Measurements from ENCODE around the gene SLC26A1.

DNA sequence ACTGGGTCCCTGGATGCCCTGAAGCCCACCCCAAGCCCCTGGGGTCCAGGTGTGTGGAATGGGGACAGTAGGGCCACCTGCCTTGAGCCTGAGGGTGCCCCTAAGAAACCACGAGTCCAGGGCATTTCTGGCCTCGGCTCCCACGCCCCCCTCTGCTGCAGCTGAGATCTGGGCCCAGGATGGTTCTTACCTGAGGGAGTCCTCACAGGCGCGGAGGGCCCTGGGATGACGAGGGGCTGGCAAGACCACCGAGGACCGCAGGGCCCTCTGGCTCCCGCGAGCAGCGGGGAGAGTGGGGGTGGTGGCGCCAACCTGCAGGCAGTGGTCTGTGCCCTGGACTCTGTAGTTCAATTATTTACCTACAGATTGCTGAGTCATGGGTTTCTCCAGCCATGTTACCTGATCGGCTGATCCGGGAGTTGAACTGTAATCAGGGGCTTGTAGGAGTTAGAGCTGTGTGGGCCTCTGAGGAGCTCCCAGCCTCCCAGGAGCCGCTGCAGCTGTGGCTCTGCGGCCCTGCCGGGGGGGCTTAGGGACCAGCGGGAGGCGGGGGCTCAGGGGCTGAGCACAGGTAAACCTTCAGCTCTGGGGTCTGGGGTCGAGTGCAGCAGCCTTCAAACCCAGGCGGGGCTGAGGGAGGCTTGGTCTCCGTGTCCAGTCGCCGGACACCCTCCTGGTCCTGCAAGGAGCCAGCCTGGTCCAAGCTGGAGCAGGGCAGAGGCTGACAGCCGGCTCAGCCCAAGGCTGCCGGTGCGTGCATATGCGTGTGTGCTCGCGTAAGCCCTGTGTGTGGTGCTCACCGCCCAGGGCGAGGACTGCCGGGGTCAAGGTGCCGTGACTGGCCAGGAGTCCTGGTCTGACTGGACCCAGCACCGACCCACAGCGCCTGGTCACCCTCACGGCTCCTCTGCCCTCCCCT, at the start of gene SLC26A1:
- TF ChIP-seq, protein P1, sequence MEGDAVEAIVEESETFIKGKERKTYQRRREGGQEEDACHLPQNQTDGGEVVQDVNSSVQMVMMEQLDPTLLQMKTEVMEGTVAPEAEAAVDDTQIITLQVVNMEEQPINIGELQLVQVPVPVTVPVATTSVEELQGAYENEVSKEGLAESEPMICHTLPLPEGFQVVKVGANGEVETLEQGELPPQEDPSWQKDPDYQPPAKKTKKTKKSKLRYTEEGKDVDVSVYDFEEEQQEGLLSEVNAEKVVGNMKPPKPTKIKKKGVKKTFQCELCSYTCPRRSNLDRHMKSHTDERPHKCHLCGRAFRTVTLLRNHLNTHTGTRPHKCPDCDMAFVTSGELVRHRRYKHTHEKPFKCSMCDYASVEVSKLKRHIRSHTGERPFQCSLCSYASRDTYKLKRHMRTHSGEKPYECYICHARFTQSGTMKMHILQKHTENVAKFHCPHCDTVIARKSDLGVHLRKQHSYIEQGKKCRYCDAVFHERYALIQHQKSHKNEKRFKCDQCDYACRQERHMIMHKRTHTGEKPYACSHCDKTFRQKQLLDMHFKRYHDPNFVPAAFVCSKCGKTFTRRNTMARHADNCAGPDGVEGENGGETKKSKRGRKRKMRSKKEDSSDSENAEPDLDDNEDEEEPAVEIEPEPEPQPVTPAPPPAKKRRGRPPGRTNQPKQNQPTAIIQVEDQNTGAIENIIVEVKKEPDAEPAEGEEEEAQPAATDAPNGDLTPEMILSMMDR (IDR thresholded peaks at IDR 0.05): no peak
- no peak for TF ChIP-seq POLR2A (IDR thresholded peaks at IDR 0.05)

All from lower leg skin (tissue), 3 donors.